Tibial artery (tissue), 4 donors: ENCODE results near the gene NOC4L.

Source experiments
- DNase-seq, 2 donors: peaks; one replicate each; pipeline ENCODE4 v3.0.0-alpha.2; 2019
- H3K27ac ChIP-seq, 2 donors: fragments of 200-600 bp; sonication (generic) in 1 of 2; 1 replicate in 1 of 2; 2 replicates in 1 of 2; pipeline ENCODE4 v1.5.1; 2018 to 2019; ENCODE audit warnings: mild to moderate bottlenecking in 1 of 2
- H3K27me3 ChIP-seq, 2 donors: fragments of 200-600 bp; sonication (generic) in 1 of 2; one replicate each; pipeline versions ENCODE4 v1.5.1 to v1.6.0; 2016 to 2019
- H3K36me3 ChIP-seq, 3 donors: fragments of 200-600 bp; sonication (generic) in 2 of 3; one replicate each; pipeline ENCODE4 v1.5.1; 2016 to 2019; ENCODE audit warnings: mild to moderate bottlenecking in 2 of 3
- H3K4me1 ChIP-seq, 4 donors: fragments of 200-600 bp; sonication (generic) in 2 of 4; 1 replicate in 3 of 4; 2 replicates in 1 of 4; pipeline ENCODE4 v1.5.1; 2016 to 2019
- H3K4me3 ChIP-seq, 2 donors: fragments of 200-600 bp; sonication (generic) in 1 of 2; 1 replicate in 1 of 2; 2 replicates in 1 of 2; pipeline ENCODE4 v1.5.1; 2018 to 2019; ENCODE audit warnings: mild to moderate bottlenecking in 2 of 2
- H3K9me3 ChIP-seq, 3 donors: fragments of 200-600 bp; sonication (generic) in 1 of 3; one replicate each; pipeline ENCODE4 v1.5.1; 2016 to 2019
- intact Hi-C: fragments of 100-400 bp; cut with DNase I; formaldehyde crosslinking; loops from one replicate; pipeline ENCODE4 v1.15.0; 2023; ENCODE audit warnings: low total_unique reads
- TF ChIP-seq, protein P1 (sequence below), 2 experiments: fragments of 200-600 bp in 1 of 2; fragments of 450-650 bp in 1 of 2; IDR thresholded peaks; one replicate each; pipeline ENCODE4 v1.5.1; 2017 to 2019; ENCODE audit warnings: antibody characterized with exemption in 2 of 2, mild to moderate bottlenecking in 1 of 2, moderate library complexity in 1 of 2

The NOC4L gene

DNA sequence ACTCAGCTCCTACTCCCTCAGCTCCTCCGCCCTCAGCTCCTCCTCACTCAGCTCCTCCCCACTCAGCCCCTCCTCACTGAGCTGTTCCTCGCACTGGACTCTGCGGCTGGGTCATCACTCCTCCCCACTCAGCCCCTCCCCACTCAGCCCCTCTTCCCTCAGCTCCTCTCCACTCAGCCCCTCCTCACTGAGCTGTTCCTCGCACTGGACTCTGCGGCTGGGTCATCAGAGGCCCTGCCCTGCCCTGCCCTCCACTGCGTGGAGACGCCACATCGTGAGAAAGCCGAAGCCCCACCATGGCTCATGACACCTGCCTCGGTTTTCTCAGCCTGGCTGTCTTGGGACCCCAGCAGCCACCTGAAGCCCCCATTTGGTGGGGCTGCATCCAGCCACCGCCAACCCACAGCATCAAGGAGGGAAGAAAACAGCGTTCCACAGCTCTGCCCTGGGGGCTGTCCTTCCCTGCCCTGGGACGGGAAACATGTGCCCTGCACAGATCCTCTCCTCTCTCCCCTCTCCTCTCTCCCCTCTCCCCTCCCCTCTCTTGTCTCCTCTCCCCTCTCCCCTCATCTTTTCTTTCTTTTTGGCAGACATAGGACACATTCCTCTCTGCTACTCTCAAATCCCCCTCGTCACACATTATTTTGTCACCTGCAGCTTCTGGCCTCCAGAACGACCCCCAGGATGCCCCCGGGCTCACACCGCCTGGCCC, 17.7 kb downstream of the NOC4L start:
- Histone ChIP-seq H3K4me1 (peaks cover 0 to 19% (median 17%) of the 10 kb centered on the region in 4 donors), H3K27me3 (no peaks in the 10 kb centered on the region), H3K27ac (peak overlapping the region; percentile 54 to 61), H3K9me3 (no peaks in the 10 kb centered on the region), H3K36me3 (peaks cover 0 to 17% (median 15%) of the 10 kb centered on the region in 3 donors), H3K4me3 (peak overlapping the region; percentile 21 to 45)
- DNase-seq = no peak
- intact Hi-C loops = no loop called here
- TF ChIP-seq, protein P1, sequence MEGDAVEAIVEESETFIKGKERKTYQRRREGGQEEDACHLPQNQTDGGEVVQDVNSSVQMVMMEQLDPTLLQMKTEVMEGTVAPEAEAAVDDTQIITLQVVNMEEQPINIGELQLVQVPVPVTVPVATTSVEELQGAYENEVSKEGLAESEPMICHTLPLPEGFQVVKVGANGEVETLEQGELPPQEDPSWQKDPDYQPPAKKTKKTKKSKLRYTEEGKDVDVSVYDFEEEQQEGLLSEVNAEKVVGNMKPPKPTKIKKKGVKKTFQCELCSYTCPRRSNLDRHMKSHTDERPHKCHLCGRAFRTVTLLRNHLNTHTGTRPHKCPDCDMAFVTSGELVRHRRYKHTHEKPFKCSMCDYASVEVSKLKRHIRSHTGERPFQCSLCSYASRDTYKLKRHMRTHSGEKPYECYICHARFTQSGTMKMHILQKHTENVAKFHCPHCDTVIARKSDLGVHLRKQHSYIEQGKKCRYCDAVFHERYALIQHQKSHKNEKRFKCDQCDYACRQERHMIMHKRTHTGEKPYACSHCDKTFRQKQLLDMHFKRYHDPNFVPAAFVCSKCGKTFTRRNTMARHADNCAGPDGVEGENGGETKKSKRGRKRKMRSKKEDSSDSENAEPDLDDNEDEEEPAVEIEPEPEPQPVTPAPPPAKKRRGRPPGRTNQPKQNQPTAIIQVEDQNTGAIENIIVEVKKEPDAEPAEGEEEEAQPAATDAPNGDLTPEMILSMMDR (IDR thresholded peaks at IDR 0.05) = no peak

DNA sequence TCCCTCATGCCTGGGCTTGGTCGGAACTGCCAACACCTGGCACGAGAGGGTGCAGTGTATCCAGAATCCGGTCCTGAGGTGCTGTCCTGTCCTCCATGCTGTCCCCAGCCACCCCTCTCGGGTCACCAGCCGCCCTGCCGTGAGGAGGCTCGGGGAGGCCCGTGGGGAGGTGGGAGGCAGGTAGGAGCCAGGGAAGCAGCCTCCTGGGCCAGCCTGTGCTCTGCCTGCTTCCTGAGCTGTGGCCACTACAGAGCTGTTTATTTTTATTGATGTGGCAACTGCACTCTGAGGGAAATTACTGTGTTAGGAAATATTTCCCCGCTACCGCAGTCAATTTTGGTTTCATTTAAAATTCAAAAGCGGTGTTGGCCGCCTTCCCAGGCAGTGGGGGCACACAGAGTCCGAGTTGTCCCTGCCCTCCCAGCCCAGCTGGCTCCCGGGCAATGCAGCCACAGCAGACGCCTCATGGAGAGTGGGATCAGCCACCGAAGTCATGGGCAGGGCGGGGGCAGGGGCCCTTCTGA, 18.3 kb downstream of the NOC4L start:
- TF ChIP-seq, protein P1 (IDR thresholded peaks at IDR 0.05) = no peak
- intact Hi-C loops = no loop called here
- no peaks in the 10 kb centered on the region for H3K27me3 ChIP-seq
- no peaks in the 10 kb centered on the region for H3K9me3 ChIP-seq
- peaks cover 0 to 19% (median 17%) of the 10 kb centered on the region in 4 donors for H3K4me1 ChIP-seq
- H3K36me3 ChIP-seq = peaks cover 0 to 11% (median 11%) of the 10 kb centered on the region in 3 donors
- H3K27ac ChIP-seq = peak overlapping the region; percentile 54 to 61
- peak; percentile 35 to 80 for DNase-seq
- H3K4me3 ChIP-seq = peak overlapping the region; percentile 21 to 45

DNA sequence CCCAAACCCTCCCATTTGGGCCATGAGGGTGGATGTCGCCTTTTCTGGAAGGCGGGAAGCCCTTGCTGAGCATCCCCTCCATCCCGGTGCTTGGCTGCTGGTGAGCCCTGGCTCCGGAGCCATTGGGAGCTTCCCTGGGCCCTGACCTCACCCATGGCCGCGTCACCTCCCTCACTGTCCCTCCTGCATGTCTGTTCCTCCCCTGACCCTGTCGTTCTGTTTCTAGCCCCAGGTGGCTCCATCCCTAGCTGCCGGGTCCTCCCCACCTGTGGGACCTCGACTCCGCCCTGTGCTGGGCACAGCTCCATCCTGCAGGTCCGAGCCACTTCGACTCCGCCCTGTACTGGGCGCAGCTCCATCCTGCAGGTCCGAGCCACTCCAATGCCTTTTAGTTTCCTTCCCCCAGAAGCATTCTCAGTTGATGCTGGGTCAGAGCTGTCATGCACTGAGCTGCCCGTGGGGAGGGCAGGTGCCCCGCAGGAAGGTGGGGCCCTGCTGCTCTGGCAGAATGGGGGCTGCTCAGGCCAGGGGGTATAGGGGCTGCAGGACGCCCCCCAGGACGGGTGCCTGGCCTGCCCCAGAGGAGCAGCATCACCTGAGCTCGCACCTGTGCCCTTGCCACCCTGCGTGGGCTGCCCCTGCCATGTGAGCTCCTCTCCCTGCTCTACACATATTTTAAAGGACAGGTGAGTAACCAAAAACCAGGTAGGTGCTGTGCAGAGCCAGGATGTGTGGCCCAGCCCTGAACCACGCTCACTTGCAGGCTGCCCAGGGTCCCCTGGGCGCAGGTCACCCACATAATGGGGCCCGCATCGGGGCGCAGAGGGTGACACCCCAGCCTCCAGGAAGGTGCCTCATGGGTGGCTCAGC, 19.0 kb downstream of the NOC4L start:
- Histone ChIP-seq H3K4me1 (peaks cover 0 to 19% (median 17%) of the 10 kb centered on the region in 4 donors), H3K4me3 (peak overlapping the region; percentile 21 to 45), H3K27ac (peak overlapping the region; percentile 54 to 61), H3K36me3 (peaks cover 0 to 4% (median 4%) of the 10 kb centered on the region in 3 donors), H3K9me3 (no peaks in the 10 kb centered on the region), H3K27me3 (peaks cover 0 to 3% of the 10 kb centered on the region in 2 donors)
- intact Hi-C loops = no loop called here
- no peak for DNase-seq
- TF ChIP-seq, protein P1 (IDR thresholded peaks at IDR 0.05) = no peak

DNA sequence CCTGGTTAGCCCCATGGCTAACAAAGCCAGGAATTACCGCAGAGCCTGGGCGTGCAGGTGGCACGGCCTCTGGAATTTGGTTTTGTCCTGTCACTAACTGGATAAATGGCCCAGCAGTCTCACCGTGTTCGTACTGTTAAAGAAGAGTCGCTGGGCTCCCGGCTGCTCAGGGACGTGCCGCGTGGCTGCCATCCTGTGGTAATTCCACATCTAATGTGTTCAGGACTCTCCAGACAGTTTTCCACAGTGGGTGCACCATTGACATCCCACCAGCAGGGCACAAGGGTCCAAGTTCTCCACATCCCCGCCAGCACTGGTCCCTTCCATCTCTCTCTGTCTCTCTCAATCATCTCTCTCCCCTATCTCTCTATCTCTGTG, 19.6 kb downstream of the NOC4L start:
- Histone ChIP-seq H3K27ac (no peak overlapping the region), H3K4me3 (no peak overlapping the region), H3K27me3 (peaks cover 0 to 9% of the 10 kb centered on the region in 2 donors), H3K9me3 (no peaks in the 10 kb centered on the region), H3K4me1 (peaks cover 0 to 19% (median 17%) of the 10 kb centered on the region in 4 donors), H3K36me3 (no peaks in the 10 kb centered on the region)
- no peak for DNase-seq
- intact Hi-C loops = no loop called here
- TF ChIP-seq, protein P1 (IDR thresholded peaks at IDR 0.05) = no peak

DNA sequence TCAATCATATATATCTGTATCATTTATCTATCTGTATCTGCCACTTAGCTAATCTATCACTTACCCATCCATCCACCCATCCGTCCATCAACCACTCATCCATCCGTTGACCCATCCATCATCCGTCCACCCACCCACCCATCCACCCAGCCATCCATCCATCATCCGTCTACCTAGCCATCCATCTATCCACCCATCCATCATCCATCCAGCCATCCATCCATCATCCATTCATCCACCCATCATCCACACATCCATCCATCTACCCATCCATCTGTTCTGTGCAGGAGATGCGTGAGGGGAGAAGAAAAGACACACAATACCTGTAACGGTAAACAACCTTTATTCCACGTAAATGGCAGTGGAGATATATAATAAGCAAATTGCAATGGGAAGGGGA, 20.2 kb downstream of the NOC4L start:
- Histone ChIP-seq H3K27ac (no peak overlapping the region), H3K4me3 (no peak overlapping the region), H3K27me3 (peaks cover 0 to 13% of the 10 kb centered on the region in 2 donors), H3K36me3 (no peaks in the 10 kb centered on the region), H3K4me1 (peaks cover 0 to 19% (median 17%) of the 10 kb centered on the region in 4 donors), H3K9me3 (no peaks in the 10 kb centered on the region)
- intact Hi-C loops = no loop called here
- no peak for DNase-seq
- TF ChIP-seq, protein P1 (IDR thresholded peaks at IDR 0.05) = no peak
